Progenitor cell of endocrine pancreas (in vitro differentiated cells): ENCODE results near the gene UTP14A. TPM values are rescaled to one million over a fixed set of nuclear protein-coding genes. Genes with fewer than 3 reads are reported as not detected.

ENCODE experiments used
- DNase-seq: peaks from one replicate; pipeline ENCODE4 v3.0.0; 2021; ENCODE audit warnings: low spot score; ENCODE audit not compliant: unreplicated experiment
- H3K27ac Mint-ChIP-seq: 2 replicates; pipeline ENCODE4 v1.8.0; 2021; ENCODE audit warnings: mild to moderate bottlenecking, moderate library complexity, mixed read lengths
- H3K27me3 Mint-ChIP-seq: 2 replicates; pipeline ENCODE4 v1.8.0; 2021; ENCODE audit warnings: mixed read lengths
- H3K36me3 Mint-ChIP-seq: 2 replicates; pipeline ENCODE4 v1.8.0; 2022; ENCODE audit warnings: mixed read lengths; ENCODE audit not compliant: insufficient read depth
- H3K4me1 Mint-ChIP-seq: 2 replicates; pipeline ENCODE4 v1.8.0; 2021; ENCODE audit warnings: low read depth, mixed read lengths
- H3K4me3 Mint-ChIP-seq: 2 replicates; pipeline ENCODE4 v1.8.0; 2021; ENCODE audit warnings: low read depth, mild to moderate bottlenecking, moderate library complexity, mixed read lengths
- H3K9me3 Mint-ChIP-seq: 2 replicates; pipeline ENCODE4 v1.8.0; 2021; ENCODE audit warnings: low read depth, mixed read lengths
- total RNA-seq: library from RNA; stranded (reverse); gene quantifications from 2 replicates; pipeline ENCODE4 v1.2.1, GENCODE V29; 2021
- TF ChIP-seq, protein P1 (sequence below): fragments of 200-600 bp; sonication (generic); IDR thresholded peaks from one replicate; pipeline ENCODE4 v1.5.0; 2021; ENCODE audit warnings: antibody characterized with exemption, mild to moderate bottlenecking; ENCODE audit not compliant: unreplicated experiment

UTP14A gene
- total RNA-seq, 1 donor from 2014 or later: 18.1 TPM

- Mint-ChIP-seq H3K9me3 (peaks cover 10% of the 10 kb centered on the region), H3K36me3 (no peaks in the 10 kb centered on the region), H3K4me3 (no peak overlapping the region), H3K27ac (no peak overlapping the region), H3K4me1 (peaks cover 8% of the 10 kb centered on the region), H3K27me3 (peaks cover 14% of the 10 kb centered on the region)
- TF ChIP-seq, protein P1, sequence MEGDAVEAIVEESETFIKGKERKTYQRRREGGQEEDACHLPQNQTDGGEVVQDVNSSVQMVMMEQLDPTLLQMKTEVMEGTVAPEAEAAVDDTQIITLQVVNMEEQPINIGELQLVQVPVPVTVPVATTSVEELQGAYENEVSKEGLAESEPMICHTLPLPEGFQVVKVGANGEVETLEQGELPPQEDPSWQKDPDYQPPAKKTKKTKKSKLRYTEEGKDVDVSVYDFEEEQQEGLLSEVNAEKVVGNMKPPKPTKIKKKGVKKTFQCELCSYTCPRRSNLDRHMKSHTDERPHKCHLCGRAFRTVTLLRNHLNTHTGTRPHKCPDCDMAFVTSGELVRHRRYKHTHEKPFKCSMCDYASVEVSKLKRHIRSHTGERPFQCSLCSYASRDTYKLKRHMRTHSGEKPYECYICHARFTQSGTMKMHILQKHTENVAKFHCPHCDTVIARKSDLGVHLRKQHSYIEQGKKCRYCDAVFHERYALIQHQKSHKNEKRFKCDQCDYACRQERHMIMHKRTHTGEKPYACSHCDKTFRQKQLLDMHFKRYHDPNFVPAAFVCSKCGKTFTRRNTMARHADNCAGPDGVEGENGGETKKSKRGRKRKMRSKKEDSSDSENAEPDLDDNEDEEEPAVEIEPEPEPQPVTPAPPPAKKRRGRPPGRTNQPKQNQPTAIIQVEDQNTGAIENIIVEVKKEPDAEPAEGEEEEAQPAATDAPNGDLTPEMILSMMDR: no peak
- DNase-seq: no peak
Measured at GRCh38 chrX:129963729-129964128, 57.8 kb downstream of the UTP14A start.

DNA sequence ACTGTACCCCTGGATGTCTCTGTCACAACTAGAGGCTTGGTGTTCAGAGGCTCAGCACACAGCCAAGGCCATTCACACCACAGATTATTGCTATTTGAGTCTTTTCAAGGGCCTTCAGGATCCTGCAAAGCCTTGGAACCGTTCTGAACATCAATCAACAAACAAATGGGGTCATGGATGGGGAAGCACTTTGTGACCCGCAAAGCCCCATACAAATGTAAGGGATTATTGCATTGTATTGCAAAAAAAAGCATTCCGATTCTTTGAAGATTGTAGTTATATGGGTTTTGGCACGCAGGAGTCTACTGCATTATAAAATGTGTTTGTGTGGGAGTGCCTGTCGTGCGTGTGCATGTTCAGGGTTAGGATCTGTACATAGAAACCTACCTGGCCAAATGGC is 59.2 kb downstream of the UTP14A start:
- no peak for DNase-seq
- no peaks in the 10 kb centered on the region for H3K36me3 Mint-ChIP-seq
- TF ChIP-seq, protein P1: no peak
- H3K4me1 Mint-ChIP-seq: peaks cover 4% of the 10 kb centered on the region
- H3K27me3 Mint-ChIP-seq: peaks cover 2% of the 10 kb centered on the region
- no peak overlapping the region for H3K4me3 Mint-ChIP-seq
- H3K27ac Mint-ChIP-seq: no peak overlapping the region
- H3K9me3 Mint-ChIP-seq: peaks cover 7% of the 10 kb centered on the region

GRCh38 chrX:129968968-129969367 is 63.0 kb downstream of the UTP14A start:
- DNase-seq: no peak
- H3K27me3 Mint-ChIP-seq: peaks cover 20% of the 10 kb centered on the region

GRCh38 chrX:129976441-129976840 is 70.5 kb downstream of the UTP14A start:
- no peak overlapping the region for H3K4me3 Mint-ChIP-seq
- TF ChIP-seq, protein P1: no peak
- peaks cover 1% of the 10 kb centered on the region for H3K36me3 Mint-ChIP-seq
- peaks cover 1% of the 10 kb centered on the region for H3K4me1 Mint-ChIP-seq
- H3K27ac Mint-ChIP-seq: no peak overlapping the region
- peaks cover 32% of the 10 kb centered on the region for H3K27me3 Mint-ChIP-seq
- H3K9me3 Mint-ChIP-seq: peaks cover 8% of the 10 kb centered on the region
- DNase-seq: no peak

More at GRCh38 chrX:129968968-129969367, 63.0 kb downstream of the UTP14A start:
- Mint-ChIP-seq H3K9me3 (peaks cover 13% of the 10 kb centered on the region), H3K4me1 (no peaks in the 10 kb centered on the region), H3K27ac (no peak overlapping the region), H3K4me3 (no peak overlapping the region), H3K36me3 (no peaks in the 10 kb centered on the region)
- TF ChIP-seq, protein P1: no peak

Other genes with a start within 250 kb of the UTP14A start
- gene XPNPEP2, start 167.2 kb upstream of the UTP14A start, total RNA-seq: 0.11 TPM in 1 of 2 replicates, not detected in the other
- not detected in 2 replicates for gene SASH3, start 126.2 kb upstream of the UTP14A start, total RNA-seq
- gene ZDHHC9, start 62.3 kb upstream of the UTP14A start, total RNA-seq: 34.0 and 34.7 TPM in 2 replicates
- gene BCORL1, start 76.5 kb downstream of the UTP14A start, total RNA-seq: 38.0 and 40.9 TPM in 2 replicates
- 4.8 and 6.2 TPM in 2 replicates for gene ELF4, start 204.3 kb downstream of the UTP14A start, total RNA-seq